GM19324 (cell line): Measurements from ENCODE around the gene LDLRAD4.

Experiments
- ATAC-seq: cut with Tn5 transposase; IDR thresholded peaks from one replicate; pipeline ENCODE4 v1.9.1; 2021; ENCODE audit warnings: mild to moderate bottlenecking, moderate library complexity; ENCODE audit not compliant: unreplicated experiment, low FRiP score

The LDLRAD4 gene

DNA sequence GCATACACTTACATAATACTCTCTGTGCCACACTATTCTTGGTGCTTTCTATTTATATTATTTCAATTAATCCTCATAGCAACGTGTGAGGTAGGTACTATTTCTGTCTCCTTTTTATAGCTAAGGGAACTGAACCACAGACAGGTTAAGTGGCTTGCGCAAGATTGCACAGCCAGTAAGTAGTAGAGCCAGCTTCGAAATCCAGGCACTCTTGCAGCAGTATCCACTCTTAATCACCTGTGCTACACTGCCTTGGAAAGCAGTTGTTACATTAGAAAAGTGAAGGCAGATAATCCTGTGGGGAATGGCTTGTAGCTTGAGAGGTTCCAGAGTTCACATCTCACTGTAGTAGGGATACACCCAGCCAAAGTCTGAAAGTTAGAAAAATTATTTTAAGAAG lies 198.3 kb downstream of the LDLRAD4 start:
- ATAC-seq = no peak

DNA sequence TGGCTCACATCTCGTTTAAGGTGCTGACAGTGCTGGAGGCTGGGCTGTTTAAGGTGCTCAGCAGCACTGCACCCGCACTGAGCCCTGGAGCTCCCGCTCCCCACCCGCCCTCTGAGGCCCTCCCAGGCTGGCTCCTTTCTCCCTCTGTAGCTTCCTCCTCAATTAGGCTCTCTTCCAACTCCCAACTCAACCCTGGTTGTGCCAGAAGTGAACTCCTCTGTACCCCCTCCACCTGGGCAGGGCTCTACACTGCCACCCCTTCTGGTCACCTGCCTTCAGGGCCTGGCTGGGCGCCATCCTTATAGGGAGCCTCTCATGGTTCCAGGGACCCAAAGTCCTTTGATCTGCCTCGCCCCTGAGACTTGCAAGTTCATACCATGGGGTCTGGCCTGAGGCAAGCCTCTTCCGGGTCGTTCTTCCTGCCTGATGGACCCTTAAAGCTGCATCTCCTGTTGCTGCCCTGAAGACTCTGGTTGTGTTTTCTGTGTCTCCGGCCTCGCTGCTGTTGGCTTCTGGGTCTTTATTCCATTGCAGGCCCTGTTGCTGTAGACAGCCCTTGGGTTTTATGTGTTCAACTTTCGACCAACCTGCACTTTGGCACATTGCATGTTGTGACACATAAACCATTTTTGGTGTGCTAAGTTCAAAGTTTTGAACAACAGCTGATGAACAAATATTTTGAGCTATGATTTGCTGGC lies 199.6 kb downstream of the LDLRAD4 start:
- ATAC-seq = no peak

DNA sequence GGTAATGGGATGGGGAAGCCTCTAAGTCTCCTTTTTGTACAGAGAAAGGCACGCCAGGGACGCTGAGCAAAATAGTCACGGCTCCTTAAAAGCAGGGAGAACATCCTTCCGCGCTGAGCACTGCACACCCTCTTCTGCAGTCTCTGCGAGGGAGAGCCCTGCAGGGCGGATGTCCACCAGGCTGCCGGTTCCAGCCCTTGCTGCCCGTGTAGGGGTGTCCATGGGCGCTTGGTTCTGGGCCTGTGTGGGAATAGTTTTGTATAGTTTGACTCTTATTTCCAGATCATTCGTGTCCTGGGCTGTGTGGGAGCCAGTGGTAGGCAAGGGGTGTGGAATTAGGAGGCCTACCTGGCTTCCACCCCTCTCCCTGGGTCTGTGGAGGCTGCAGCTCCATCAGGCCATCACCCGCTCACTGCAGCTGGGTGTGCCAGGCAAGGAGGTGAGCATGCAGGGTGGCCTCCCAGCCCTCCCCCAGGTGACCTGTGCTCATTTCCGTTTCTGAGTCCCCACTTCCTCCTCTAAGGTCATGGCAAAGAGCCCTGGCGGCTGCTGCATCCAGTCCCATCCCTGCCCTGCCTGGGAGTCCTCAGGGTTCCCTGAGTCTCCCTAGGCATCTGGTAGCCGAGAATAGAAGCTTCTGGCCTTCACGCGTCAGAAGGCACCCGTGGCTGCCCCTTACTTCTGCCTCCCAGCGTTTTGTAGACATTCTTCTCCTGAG lies 202.6 kb downstream of the LDLRAD4 start:
- ATAC-seq = no peak

DNA sequence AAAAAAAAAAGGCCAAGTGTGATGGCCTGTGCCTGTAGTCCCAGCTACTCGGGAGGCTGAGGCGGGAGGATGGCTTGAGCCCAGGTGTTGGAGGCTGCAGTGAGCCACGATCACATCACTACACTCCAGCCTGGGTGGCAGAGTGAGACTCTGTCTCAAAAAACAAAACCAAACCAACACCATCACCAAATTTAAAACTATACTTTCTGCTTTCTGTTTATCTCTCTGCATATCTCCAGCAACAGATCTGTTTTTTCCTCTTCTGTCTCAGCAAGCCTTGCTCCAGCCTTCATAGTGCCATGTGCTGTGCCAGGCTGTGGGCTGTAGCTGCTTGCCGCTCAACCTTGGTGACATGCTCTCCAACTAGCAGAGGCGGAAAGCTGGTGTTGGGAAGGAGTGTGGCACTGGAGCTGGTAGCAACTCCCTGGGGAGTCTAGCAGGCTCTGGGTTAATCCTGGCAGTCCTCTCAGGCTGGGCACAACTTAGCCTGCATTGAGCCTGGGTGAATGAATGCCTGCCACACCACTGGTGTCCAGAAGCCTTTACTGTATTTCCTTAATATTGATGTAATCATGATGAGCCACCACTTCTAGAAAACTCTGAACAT lies 204.1 kb downstream of the LDLRAD4 start:
- ATAC-seq = no peak

DNA sequence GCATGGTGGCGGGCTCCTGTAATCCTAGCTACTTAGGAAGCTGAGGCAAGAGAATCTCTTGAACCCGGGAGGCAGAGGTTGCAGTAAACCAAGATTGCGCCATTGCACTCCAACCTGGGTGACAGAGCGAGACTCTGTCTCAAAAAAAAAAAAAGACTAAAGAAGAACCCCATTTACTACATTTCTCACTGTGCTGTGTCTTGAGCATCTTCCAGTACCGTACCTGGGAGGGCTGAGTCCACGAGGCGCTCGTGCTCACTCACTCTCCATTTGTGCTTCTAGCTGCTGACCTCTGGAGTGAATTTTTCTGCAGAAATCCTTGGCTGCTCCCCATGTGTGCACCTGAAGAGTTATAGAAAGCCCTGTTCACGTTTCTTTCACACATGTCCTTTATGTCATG lies 204.8 kb downstream of the LDLRAD4 start:
- no peak for ATAC-seq

DNA sequence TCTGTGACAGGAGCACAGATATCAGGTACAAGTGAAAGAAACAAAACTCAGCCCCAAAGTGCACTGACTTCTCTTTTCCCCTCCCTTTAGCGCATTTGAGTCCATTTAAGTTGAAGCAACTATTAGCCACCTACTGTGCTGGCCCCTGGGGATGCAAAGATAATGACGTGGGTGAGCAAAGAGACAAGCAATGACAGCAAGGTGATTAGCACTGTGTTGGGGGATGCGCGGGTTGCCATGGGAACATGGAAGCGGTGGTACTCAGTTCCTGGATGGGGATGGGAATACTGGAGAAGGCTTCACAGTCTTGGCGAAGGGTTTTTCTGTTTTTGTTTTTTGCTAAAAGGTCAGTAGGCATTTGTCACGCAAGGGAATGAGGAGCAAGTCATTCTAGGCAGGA lies 205.8 kb downstream of the LDLRAD4 start:
- no peak for ATAC-seq

DNA sequence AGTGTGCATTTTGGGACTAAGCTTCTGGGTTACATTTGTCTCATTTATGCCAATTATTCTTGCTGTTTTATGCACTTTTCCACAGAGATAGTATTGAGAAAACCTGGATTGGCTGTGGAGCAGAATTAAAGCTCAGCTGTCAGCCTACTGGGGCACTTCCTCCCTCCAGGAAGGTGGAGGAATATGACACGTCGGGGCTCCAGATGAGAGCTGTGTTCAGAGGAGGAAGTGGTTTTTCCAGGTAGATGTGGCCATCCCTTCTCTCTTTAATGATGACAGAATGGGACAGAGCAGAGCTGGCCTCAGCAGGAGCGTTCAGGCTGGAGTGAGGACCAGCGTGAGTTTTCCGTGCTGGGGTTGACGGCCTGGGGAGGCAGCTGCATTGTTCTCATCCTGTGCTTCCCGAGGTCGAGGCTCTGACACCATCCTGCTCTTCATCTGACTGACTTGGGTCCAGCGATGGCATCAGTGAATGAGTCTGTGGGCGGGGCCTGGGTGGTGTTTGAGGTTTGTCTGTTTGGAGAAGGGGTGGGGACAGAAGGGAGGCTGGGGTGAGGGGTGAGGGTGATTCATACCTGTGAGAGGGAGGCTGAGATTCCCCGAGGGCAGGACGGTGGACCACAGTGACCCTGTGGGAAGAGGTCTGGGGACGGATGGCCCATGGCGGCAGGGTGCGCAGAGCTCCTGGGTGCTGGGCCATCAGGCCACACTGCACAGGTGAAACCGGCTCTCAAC lies 207.0 kb downstream of the LDLRAD4 start:
- no peak for ATAC-seq

DNA sequence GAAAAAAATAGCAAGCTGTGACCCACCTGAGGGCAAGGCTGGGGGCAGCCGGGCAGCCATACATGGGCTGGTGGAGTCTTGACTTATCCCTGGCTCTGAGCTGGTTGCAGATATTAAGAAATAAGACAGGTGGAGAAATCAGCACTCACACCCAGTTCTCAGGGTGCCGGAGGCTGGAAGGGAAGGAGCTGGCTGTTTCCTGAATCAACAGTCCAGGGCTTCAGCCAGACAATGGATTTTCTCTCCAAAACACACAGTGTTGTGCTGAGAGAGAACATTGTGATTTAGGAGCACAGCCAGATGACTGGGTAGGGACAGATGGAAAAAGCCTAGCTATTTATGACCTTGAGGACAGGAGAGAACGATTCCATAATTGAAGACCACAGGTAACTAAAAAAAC lies 208.8 kb downstream of the LDLRAD4 start:
- no peak for ATAC-seq

DNA sequence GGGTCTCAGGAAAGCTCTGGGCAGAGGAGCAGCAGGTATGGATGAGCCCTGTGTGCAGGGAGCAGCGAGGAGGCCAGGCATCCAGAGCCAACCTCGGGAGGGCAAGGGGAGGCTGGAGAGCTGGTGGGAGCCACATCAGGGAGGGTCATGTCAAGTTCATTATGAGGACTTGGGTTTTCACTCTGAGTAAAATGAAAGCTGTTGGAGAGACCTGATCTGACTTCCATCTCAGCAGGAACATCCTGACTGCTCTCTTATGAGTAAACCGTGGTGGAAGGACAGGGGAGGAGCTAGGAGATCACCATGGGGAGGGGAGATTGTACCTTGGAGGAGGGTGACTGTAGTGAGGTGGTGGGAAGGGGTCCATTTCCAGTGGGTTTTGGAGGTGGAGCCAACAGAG lies 209.8 kb downstream of the LDLRAD4 start:
- ATAC-seq = no peak

DNA sequence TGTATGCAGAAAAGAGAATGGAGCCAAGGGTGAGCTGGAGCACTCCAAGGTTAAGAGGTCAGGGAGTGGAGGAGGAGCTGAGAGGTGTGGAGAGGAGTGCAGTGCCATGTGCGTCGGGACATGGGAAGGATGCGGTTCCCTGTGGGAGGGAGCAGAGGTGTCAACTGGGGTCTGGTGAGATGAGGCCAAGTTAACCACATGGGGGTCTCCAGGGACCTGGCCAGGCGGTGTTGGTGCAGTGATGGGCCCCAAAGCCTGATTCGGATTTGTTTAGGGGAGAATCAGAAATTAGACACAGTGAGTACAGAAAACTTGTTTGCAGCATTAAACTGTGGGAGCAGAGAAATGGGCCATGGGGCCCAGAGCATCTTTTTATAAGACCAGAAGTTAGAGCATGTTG lies 210.5 kb downstream of the LDLRAD4 start:
- no peak for ATAC-seq

DNA sequence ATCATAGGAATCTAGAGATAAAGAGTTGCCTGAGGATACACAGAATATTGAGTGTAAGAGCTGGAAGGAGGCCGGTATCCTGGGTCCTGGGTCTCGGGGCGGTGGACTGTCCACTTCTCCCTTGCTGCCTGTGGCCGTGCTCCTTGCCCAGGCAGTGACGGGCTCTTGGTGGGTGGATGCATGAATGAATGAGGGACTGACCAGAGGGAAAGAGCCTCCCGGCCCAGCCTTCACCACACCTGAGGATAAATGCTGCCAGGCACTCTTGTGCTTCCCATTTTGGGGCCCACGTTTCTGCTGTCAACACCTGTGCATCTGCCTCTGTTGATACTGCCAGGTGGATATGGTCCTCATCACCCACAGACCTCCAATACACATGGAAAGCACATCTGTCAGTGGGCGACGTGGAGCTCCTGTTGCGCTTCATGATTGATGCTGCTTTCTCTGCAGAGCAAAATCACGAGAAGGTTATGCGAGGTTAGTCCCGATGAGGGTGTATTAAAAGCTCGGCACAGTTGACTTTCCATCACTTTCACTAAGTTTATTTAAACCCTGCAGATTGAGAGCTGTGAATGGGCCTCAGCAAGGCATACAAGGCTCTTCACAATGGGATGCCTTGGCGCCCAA lies 211.4 kb downstream of the LDLRAD4 start:
- no peak for ATAC-seq

DNA sequence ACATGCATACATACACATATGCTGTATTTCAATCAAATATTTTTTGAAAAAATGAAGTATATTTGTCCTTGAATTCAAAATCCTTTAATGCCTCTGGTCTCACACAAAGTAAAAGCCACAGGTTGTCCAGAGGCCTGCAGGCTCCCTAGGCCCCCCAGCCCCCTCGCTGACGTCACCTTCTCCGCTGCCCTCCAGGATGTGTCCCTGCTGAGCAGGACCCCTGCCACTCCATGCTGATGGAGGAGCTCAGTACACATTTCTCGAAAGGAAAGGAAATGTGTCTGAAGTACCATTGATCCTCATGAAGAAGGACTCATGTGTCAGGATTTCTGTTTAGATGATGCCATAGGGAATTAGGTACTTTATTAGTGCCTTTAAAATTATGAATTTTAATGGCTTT lies 212.1 kb downstream of the LDLRAD4 start:
- ATAC-seq = no peak

DNA sequence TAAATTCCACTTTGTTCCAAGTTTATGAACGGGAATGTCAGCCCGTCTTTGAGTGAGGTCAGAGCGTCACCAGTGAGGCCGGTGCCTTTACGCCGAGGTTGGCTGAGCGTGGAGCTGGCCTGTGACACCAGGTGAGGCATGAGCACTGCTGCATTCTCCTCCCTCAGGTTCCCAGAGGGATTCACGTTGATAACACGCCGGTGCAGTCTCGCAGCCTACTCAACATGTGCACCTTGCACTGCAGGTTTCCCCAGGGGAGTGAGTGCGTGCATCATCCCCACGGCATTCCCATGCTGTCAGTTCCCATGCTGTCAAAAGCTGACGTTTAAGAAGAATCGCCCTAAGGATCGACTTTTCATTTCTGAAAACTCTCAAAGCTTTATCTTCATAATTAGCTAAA lies 213.3 kb downstream of the LDLRAD4 start:
- ATAC-seq = no peak

DNA sequence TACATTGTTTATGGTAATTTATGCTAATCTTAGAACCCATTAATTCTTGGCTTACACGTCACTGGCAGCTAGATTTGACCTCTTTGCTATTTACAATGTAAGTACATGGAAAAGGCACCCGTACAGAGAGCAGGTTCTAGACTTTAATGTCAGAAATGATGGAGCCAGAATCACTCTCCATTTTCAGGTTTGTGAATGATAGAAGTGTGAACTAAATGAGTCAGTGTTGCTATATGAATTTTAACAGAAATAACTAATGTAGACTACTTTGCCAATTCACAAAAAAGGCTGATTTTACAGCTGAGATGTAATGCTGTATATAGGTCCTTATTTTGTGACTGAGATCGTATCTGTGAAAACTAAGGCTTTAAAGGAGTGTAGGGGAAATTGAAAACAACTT lies 214.6 kb downstream of the LDLRAD4 start:
- ATAC-seq = no peak

DNA sequence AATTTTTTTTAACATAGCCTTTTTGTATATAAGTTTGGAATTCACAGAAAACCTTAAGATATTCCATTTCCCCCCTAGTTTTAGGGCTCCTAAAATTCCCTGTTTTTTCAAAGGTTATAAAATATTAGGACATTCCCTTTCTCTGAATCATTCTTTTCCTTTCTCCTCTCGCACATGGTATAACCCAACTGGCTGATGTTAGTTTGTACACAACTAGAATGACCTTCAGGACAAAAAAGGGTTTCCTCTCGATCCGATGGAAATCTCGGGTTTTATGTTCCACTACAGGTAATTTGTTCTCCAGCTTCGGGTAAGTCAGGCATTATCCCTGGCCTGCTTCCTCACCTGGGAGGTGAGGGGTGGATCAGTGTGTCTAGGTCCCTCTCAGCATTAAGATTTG lies 215.1 kb downstream of the LDLRAD4 start:
- no peak for ATAC-seq

DNA sequence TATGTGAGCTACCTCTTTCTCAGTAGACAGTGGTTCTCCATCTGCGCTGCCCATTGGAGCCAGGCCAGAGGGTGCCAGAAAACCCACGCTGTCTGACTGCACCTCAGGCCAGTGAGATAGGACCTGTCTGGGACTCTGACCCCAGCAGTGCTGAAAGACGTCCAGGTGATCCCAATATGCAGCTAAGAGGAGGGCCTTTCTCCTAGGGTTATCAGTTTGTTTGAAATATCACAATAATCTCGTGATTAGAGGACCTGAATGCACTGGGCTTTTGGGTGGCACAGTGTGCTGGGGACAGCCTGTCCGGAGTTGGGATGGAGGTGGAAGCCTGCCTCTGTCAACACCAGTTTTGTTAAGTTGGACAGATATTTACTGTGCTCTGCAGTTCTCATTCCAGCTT lies 216.3 kb downstream of the LDLRAD4 start:
- ATAC-seq = no peak

DNA sequence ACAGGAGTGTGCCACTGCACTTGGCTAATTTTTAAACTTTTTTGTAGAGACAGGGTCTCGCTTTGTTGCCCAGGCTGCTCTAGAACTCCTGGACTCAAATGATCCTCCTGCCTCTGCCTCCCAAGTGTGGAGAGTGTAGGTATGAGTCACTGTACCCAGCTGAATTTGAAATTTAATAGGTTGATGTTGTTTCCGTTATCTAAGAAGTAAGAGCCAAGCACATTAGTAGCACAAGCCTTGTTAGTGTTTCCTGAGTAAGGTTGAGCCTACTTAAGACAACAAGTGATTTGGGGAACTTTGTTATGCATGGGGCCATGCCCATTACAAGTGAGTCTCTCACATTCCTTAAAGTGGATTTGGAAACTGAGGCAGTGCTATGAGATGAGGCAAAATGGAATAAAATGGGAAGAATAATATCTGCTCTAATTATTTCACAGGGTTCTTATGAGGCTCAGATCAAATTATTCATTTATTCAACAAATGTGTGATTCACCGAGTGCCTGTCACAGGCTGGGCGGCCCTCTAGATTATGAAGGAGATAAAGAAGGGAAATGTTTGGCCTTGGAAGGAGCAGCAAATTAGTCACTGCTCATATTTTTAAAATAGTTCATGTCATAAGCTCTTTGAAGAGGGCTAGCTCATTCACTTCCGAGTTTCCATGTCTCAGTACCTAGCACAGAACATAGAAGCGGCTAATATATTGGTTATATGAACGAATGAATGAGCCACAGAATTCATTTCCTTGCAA lies 217.2 kb downstream of the LDLRAD4 start:
- ATAC-seq = no peak

DNA sequence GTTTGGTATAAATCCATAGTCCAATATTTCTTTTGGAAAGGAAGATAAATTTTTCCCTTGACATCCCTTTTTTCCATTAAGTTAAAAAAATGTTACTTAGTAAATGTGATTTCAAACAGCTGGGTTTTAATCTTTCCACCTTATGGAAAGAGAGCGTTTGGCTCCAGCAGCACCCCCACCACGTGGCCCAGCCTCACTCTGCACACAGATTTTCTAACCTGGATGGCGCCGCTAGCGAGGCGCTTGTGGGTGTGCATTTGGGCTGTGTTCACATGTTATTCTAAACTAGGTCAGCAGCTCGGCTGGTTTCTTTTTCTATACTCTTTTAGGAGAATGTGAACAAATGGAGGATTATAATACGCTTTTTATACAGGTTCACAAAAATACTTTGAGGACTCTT lies 218.0 kb downstream of the LDLRAD4 start:
- ATAC-seq = no peak

DNA sequence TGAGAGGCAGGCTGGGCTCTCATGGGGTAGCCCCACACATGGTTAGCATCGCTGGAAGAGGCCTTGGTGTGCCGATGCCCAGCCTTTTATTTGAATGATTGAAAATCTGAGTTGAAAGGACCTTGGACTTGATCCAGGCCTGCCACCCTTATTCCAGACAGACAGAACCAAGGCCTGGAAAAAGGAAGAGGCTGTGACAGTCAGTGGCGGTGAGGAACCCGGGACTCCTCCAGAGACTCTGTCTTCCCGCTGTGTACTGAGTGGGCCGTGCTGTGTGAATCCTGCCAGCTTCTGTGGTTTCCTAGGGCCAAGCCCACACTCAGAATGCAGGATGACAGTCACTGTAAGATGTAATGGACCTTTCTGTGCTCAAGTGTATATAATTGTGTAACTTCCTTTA lies 218.5 kb downstream of the LDLRAD4 start:
- no peak for ATAC-seq
